HG02970 (cell line): ENCODE measurements around the gene SELENOS.
"Not testable (repeated sequence)": the region's sequence is repeated elsewhere in the genome, so short reads cannot be mapped to it uniquely, and the experiment has no call there.

ENCODE experiments used
- ATAC-seq: cut with Tn5 transposase; IDR thresholded peaks from one replicate; pipeline ENCODE4 v1.9.1; 2021; ENCODE audit warnings: mild to moderate bottlenecking, moderate library complexity, moderate number of reproducible peaks; ENCODE audit not compliant: unreplicated experiment, low FRiP score

The SELENOS gene

GRCh38 chr15:101310508-101310907 is 33.2 kb upstream of the SELENOS start:
- ATAC-seq: no peak

- no peak for ATAC-seq
Observed at GRCh38 chr15:101310161-101310480, 32.8 kb upstream of the SELENOS start.

- no peak for ATAC-seq
Observed at GRCh38 chr15:101309436-101310160, 32.3 kb upstream of the SELENOS start.

- ATAC-seq: no peak
Observed at GRCh38 chr15:101308604-101309435, 31.5 kb upstream of the SELENOS start.

GRCh38 chr15:101307897-101308603 is 30.8 kb upstream of the SELENOS start:
- no peak for ATAC-seq

GRCh38 chr15:101307048-101307896 is 30.0 kb upstream of the SELENOS start:
- no peak for ATAC-seq

GRCh38 chr15:101306341-101307047 is 29.2 kb upstream of the SELENOS start:
- no peak for ATAC-seq

- no peak for ATAC-seq
Observed at GRCh38 chr15:101305820-101306255, 28.6 kb upstream of the SELENOS start.

GRCh38 chr15:101303408-101303807 is 26.1 kb upstream of the SELENOS start:
- no peak for ATAC-seq

GRCh38 chr15:101296418-101297405 is 19.4 kb upstream of the SELENOS start:
- no peak for ATAC-seq

- ATAC-seq: no peak
Observed at GRCh38 chr15:101295607-101296161, 18.4 kb upstream of the SELENOS start.

GRCh38 chr15:101294731-101295606 is 17.7 kb upstream of the SELENOS start, which contains the start of gene SNRPA1:
TSS of gene SNRPA1 (minus strand) at chr15:101295248. CDS start at chr15:101295178, 70 bp downstream.
- ATAC-seq: peak; percentile 90

GRCh38 chr15:101293122-101293521 is 15.8 kb upstream of the SELENOS start:
- no peak for ATAC-seq

GRCh38 chr15:101288905-101289513 is 11.7 kb upstream of the SELENOS start:
- no peak for ATAC-seq

- not testable (repeated sequence) for ATAC-seq
Observed at GRCh38 chr15:101287342-101287741, 10.1 kb upstream of the SELENOS start.

- no peak for ATAC-seq
Observed at GRCh38 chr15:101286471-101287114, 9.3 kb upstream of the SELENOS start.
